ENCODE results near the gene SRPK2.
"Not testable (repeated sequence)": the region's sequence is repeated elsewhere in the genome, so short reads cannot be mapped to it uniquely, and the experiment has no call there.

- TF ChIP-seq, protein P1, sequence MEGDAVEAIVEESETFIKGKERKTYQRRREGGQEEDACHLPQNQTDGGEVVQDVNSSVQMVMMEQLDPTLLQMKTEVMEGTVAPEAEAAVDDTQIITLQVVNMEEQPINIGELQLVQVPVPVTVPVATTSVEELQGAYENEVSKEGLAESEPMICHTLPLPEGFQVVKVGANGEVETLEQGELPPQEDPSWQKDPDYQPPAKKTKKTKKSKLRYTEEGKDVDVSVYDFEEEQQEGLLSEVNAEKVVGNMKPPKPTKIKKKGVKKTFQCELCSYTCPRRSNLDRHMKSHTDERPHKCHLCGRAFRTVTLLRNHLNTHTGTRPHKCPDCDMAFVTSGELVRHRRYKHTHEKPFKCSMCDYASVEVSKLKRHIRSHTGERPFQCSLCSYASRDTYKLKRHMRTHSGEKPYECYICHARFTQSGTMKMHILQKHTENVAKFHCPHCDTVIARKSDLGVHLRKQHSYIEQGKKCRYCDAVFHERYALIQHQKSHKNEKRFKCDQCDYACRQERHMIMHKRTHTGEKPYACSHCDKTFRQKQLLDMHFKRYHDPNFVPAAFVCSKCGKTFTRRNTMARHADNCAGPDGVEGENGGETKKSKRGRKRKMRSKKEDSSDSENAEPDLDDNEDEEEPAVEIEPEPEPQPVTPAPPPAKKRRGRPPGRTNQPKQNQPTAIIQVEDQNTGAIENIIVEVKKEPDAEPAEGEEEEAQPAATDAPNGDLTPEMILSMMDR (IDR thresholded peaks at IDR 0.05; ENCODE audit: low read depth, low read length, missing input control): not testable (repeated sequence)
- TF ChIP-seq, protein P2, sequence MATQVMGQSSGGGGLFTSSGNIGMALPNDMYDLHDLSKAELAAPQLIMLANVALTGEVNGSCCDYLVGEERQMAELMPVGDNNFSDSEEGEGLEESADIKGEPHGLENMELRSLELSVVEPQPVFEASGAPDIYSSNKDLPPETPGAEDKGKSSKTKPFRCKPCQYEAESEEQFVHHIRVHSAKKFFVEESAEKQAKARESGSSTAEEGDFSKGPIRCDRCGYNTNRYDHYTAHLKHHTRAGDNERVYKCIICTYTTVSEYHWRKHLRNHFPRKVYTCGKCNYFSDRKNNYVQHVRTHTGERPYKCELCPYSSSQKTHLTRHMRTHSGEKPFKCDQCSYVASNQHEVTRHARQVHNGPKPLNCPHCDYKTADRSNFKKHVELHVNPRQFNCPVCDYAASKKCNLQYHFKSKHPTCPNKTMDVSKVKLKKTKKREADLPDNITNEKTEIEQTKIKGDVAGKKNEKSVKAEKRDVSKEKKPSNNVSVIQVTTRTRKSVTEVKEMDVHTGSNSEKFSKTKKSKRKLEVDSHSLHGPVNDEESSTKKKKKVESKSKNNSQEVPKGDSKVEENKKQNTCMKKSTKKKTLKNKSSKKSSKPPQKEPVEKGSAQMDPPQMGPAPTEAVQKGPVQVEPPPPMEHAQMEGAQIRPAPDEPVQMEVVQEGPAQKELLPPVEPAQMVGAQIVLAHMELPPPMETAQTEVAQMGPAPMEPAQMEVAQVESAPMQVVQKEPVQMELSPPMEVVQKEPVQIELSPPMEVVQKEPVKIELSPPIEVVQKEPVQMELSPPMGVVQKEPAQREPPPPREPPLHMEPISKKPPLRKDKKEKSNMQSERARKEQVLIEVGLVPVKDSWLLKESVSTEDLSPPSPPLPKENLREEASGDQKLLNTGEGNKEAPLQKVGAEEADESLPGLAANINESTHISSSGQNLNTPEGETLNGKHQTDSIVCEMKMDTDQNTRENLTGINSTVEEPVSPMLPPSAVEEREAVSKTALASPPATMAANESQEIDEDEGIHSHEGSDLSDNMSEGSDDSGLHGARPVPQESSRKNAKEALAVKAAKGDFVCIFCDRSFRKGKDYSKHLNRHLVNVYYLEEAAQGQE (IDR thresholded peaks at IDR 0.05): not testable (repeated sequence)
- TF ChIP-seq, protein P3, sequence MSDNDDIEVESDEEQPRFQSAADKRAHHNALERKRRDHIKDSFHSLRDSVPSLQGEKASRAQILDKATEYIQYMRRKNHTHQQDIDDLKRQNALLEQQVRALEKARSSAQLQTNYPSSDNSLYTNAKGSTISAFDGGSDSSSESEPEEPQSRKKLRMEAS (IDR thresholded peaks at IDR 0.05): not testable (repeated sequence)
- not testable (repeated sequence) for TF ChIP-seq RAD21 (IDR thresholded peaks at IDR 0.05); GABPA (IDR thresholded peaks at IDR 0.05 in 1 of 2, conservative IDR thresholded peaks at IDR 0.05 in 1 of 2); YY1 (IDR thresholded peaks at IDR 0.05)
- TF ChIP-seq, protein P4, sequence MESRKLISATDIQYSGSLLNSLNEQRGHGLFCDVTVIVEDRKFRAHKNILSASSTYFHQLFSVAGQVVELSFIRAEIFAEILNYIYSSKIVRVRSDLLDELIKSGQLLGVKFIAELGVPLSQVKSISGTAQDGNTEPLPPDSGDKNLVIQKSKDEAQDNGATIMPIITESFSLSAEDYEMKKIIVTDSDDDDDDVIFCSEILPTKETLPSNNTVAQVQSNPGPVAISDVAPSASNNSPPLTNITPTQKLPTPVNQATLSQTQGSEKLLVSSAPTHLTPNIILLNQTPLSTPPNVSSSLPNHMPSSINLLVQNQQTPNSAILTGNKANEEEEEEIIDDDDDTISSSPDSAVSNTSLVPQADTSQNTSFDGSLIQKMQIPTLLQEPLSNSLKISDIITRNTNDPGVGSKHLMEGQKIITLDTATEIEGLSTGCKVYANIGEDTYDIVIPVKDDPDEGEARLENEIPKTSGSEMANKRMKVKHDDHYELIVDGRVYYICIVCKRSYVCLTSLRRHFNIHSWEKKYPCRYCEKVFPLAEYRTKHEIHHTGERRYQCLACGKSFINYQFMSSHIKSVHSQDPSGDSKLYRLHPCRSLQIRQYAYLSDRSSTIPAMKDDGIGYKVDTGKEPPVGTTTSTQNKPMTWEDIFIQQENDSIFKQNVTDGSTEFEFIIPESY (IDR thresholded peaks at IDR 0.05): not testable (repeated sequence)
These were observed 94.2 kb downstream of the SRPK2 start for GRCh38 chr7:105294482-105294881.
